22Rv1 (cell line): ENCODE data around the gene LRRC23.

Experiments used
- ZFX ChIP-seq: fragments of 450-650 bp; IDR thresholded peaks from 2 replicates; pipeline ENCODE4 v1.6.1; 2017; ENCODE audit warnings: antibody characterized with exemption, borderline replicate concordance
- TF ChIP-seq, protein P1 (sequence below): fragments of 450-650 bp; IDR thresholded peaks from 2 replicates; pipeline ENCODE4 v1.5.1; 2017; ENCODE audit warnings: mild to moderate bottlenecking

DNA sequence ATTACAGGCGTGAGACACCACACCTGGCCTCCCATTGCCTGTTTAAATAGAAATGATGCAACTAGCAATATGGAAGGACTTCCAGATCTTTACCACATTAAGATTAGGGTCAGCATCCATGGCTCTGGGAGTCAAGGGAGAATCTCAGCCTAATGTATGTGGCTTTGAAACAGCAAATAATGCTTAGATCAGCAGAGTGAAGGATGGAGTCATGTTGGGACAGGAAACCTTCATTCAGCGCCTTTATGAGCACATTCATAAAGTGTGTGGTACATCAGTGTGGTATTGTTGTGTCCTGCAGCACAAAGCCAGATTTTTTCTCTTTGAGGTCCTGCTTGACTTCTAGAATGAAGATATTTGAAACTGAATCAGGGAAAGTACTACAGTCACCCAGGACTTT lies 16.3 kb upstream of the LRRC23 start:
- TF ChIP-seq, protein P1, sequence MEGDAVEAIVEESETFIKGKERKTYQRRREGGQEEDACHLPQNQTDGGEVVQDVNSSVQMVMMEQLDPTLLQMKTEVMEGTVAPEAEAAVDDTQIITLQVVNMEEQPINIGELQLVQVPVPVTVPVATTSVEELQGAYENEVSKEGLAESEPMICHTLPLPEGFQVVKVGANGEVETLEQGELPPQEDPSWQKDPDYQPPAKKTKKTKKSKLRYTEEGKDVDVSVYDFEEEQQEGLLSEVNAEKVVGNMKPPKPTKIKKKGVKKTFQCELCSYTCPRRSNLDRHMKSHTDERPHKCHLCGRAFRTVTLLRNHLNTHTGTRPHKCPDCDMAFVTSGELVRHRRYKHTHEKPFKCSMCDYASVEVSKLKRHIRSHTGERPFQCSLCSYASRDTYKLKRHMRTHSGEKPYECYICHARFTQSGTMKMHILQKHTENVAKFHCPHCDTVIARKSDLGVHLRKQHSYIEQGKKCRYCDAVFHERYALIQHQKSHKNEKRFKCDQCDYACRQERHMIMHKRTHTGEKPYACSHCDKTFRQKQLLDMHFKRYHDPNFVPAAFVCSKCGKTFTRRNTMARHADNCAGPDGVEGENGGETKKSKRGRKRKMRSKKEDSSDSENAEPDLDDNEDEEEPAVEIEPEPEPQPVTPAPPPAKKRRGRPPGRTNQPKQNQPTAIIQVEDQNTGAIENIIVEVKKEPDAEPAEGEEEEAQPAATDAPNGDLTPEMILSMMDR: no peak
- no peak for TF ChIP-seq ZFX
